ENCODE results near the gene PPP2R5C. TPM values are rescaled to one million over a fixed set of nuclear protein-coding genes. Genes with fewer than 3 reads are reported as not detected.

PPP2R5C gene
- total and polyA plus RNA-seq, 9 of the 15 experiments (the other 6 are each of a cell fraction or from before 2014, with no cell fraction given), result 284 to 617 (median 395) TPM

GRCh38 chr14:101714394-101714793 lies 47.1 kb upstream of the PPP2R5C start (continued):
- TF ChIP-seq NR2C1 (IDR thresholded peaks at IDR 0.05), result no peak
- 0 out of 2 replicates have a peak, but pooled peaks have one; percentile 22 for TF ChIP-seq NR2C1 (tag; IDR thresholded peaks at IDR 0.05)
- peak; percentile 45 for TF ChIP-seq BRD9 (IDR thresholded peaks at IDR 0.05; ENCODE audit: low read depth, partially characterized antibody)
- TF ChIP-seq CHAMP1 (IDR thresholded peaks at IDR 0.05), result no peak
- TF ChIP-seq PML (IDR thresholded peaks at IDR 0.05; ENCODE audit: low read length), result peak; percentile 22; the same call in 1 of the 2 replicates
- no peak for TF ChIP-seq JUND (IDR thresholded peaks at IDR 0.05; ENCODE audit: borderline replicate concordance, low read depth, low read length)
- TF ChIP-seq JUND (tag; IDR thresholded peaks at IDR 0.05; ENCODE audit: borderline replicate concordance, low read depth, low read length), result peak; percentile 35; the same call in 1 of the 3 replicates
